Endodermal cell (in vitro differentiated cells): ENCODE measurements around the gene STX1A. TPM values are rescaled to one million over a fixed set of nuclear protein-coding genes. Genes with fewer than 3 reads are reported as not detected.

Experiments used
- DNase-seq: peaks from one replicate; pipeline ENCODE4 v3.0.0-alpha.2; 2017
- H3K27ac ChIP-seq: 2 replicates; pipeline ENCODE4 v1.5.1; 2013; ENCODE audit warnings: mild to moderate bottlenecking, low read depth, low read length, moderate library complexity
- H3K27me3 ChIP-seq: 2 replicates; pipeline ENCODE4 v1.6.1; 2013; ENCODE audit warnings: mild to moderate bottlenecking, low read length, moderate library complexity; ENCODE audit not compliant: insufficient read depth, control insufficient read depth, poor library complexity, severe bottlenecking
- H3K36me3 ChIP-seq: 2 replicates; pipeline ENCODE4 v1.7.0; 2013; ENCODE audit warnings: mild to moderate bottlenecking, low read length, moderate library complexity; ENCODE audit not compliant: control insufficient read depth, insufficient read depth
- H3K4me1 ChIP-seq: one replicate; pipeline ENCODE4 v1.7.0; 2013; ENCODE audit warnings: low read length; ENCODE audit not compliant: control insufficient read depth, insufficient read depth
- H3K4me3 ChIP-seq: 2 replicates; pipeline ENCODE4 v1.5.1; 2013; ENCODE audit warnings: mild to moderate bottlenecking, low read length, moderate library complexity
- H3K9ac ChIP-seq: 2 replicates; pipeline ENCODE4 v1.6.1; 2013; ENCODE audit warnings: mild to moderate bottlenecking, low read length, moderate library complexity; ENCODE audit not compliant: poor library complexity, severe bottlenecking; ENCODE audit errors: extremely low read depth
- H3K9me3 ChIP-seq: 2 replicates; pipeline ENCODE4 v1.6.1; 2013; ENCODE audit warnings: mild to moderate bottlenecking, low read length, moderate library complexity; ENCODE audit not compliant: control insufficient read depth
- H3K27ac Mint-ChIP-seq: 2 replicates; pipeline ENCODE4 v1.8.0; 2020; ENCODE audit warnings: mixed read lengths
- H3K27me3 Mint-ChIP-seq: 2 replicates; pipeline ENCODE4 v1.8.0; 2021; ENCODE audit warnings: mild to moderate bottlenecking, mixed read lengths; ENCODE audit not compliant: insufficient read depth
- H3K36me3 Mint-ChIP-seq: 2 replicates; pipeline ENCODE4 v1.8.0; 2020; ENCODE audit warnings: low read depth, mixed read lengths
- H3K4me1 Mint-ChIP-seq: 2 replicates; pipeline ENCODE4 v1.8.0; 2020; ENCODE audit warnings: mixed read lengths
- H3K4me3 Mint-ChIP-seq: 2 replicates; pipeline ENCODE4 v1.8.0; 2020; ENCODE audit warnings: mild to moderate bottlenecking, moderate library complexity, mixed read lengths
- H3K9me3 Mint-ChIP-seq: 2 replicates; pipeline ENCODE4 v1.8.0; 2020; ENCODE audit warnings: mild to moderate bottlenecking, mixed read lengths
- CTCF ChIP-seq: fragments of 200-600 bp; sonication (generic); conservative IDR thresholded peaks from 2 replicates; pipeline ENCODE4 v1.5.0; 2021; ENCODE audit warnings: antibody characterized with exemption, mild to moderate bottlenecking
- WGBS, 2 experiments: methylation state at CpG; one replicate each; pipeline versions ENCODE4 v1.1.5 to v1.1.7; 2013; ENCODE audit warnings: missing lambda C conversion rate in 2 of 2, mixed read lengths in 1 of 2; ENCODE audit not compliant: insufficient coverage in 1 of 2, insufficient read length in 1 of 2; 5-methylcytosine and 5-hydroxymethylcytosine counted together
- total RNA-seq, 2 donors: library from RNA; stranded (reverse); fragmentation: NEBNext Ultra II Directional in 1 of 2; extraction: Animal tissue kit (Norgen Biotek cat#: 25700) in 1 of 2; gene quantifications; 2 replicates in 1 of 2; 3 replicates in 1 of 2; pipeline ENCODE4 v1.2.1, GENCODE V29; 2021

STX1A gene
- total RNA-seq, 2 donors from 2014 or later: 23.0 to 34.4 TPM

- H3K9me3 Mint-ChIP-seq: no peaks in the 10 kb centered on the region
- peaks cover 6% of the 10 kb centered on the region for H3K4me1 Mint-ChIP-seq
- H3K9me3 ChIP-seq: no peaks in the 10 kb centered on the region
- no peak overlapping the region for H3K27ac Mint-ChIP-seq
- no peak overlapping the region for H3K27ac ChIP-seq
- no peak for TF ChIP-seq CTCF
- no peak for DNase-seq
- no peaks in the 10 kb centered on the region for H3K4me1 ChIP-seq
- peaks cover 41% of the 10 kb centered on the region for H3K36me3 Mint-ChIP-seq
- 93 to 97% methylated on average over 5 to 8 of the region's 8 CpGs for WGBS, 2 experiments
- peaks cover 37% of the 10 kb centered on the region for H3K36me3 ChIP-seq
- no peaks in the 10 kb centered on the region for H3K27me3 ChIP-seq
- no peaks in the 10 kb centered on the region for H3K27me3 Mint-ChIP-seq
- H3K9ac ChIP-seq: no peak overlapping the region
- H3K4me3 Mint-ChIP-seq: no peak overlapping the region
- no peak overlapping the region for H3K4me3 ChIP-seq
These were observed 17.2 kb downstream of the STX1A start for GRCh38 chr7:73702226-73702625.

- Mint-ChIP-seq H3K27ac (peak overlapping the region; percentile 46), H3K36me3 (peaks cover 48% of the 10 kb centered on the region), H3K27me3 (no peaks in the 10 kb centered on the region), H3K4me3 (no peak overlapping the region), H3K9me3 (no peaks in the 10 kb centered on the region), H3K4me1 (peaks cover 6% of the 10 kb centered on the region)
- H3K9me3 ChIP-seq: no peaks in the 10 kb centered on the region
- no peak overlapping the region for H3K9ac ChIP-seq
- no peak overlapping the region for H3K4me3 ChIP-seq
- peak; percentile 82 for TF ChIP-seq CTCF
- 73 to 82% methylated on average over 10 to 13 of the region's 13 CpGs for WGBS, 2 experiments
- DNase-seq: peak; percentile 94
- no peaks in the 10 kb centered on the region for H3K27me3 ChIP-seq
- peaks cover 43% of the 10 kb centered on the region for H3K36me3 ChIP-seq
- no peaks in the 10 kb centered on the region for H3K4me1 ChIP-seq
- no peak overlapping the region for H3K27ac ChIP-seq
These were observed 18.0 kb downstream of the STX1A start for GRCh38 chr7:73701357-73701995.

GRCh38 chr7:73700581-73701134 lies 18.8 kb downstream of the STX1A start:
- peaks cover 6% of the 10 kb centered on the region for H3K4me1 Mint-ChIP-seq
- no peaks in the 10 kb centered on the region for H3K27me3 Mint-ChIP-seq

More at GRCh38 chr7:73700581-73701134, 18.8 kb downstream of the STX1A start:
- Histone ChIP-seq H3K9ac (no peak overlapping the region), H3K27ac (no peak overlapping the region), H3K9me3 (no peaks in the 10 kb centered on the region), H3K36me3 (peaks cover 51% of the 10 kb centered on the region), H3K4me3 (no peak overlapping the region), H3K4me1 (no peaks in the 10 kb centered on the region), H3K27me3 (no peaks in the 10 kb centered on the region)
- Mint-ChIP-seq H3K4me3 (no peak overlapping the region), H3K36me3 (peaks cover 51% of the 10 kb centered on the region), H3K9me3 (no peaks in the 10 kb centered on the region), H3K27ac (no peak overlapping the region)
- TF ChIP-seq CTCF: no peak
- no peak for DNase-seq
- 81 to 95% methylated on average over 10 to 15 of the region's 15 CpGs for WGBS, 2 experiments
